K562 (cell line): ENCODE data around the gene TEX38. TPM values are rescaled to one million over a fixed set of nuclear protein-coding genes. Genes with fewer than 3 reads are reported as not detected.
A peak's percentile ranks its signal among the peaks of the same experiment; 100 is the strongest.

Experiments used
- BRD9 ChIP-seq: fragments of 450-650 bp; IDR thresholded peaks from 2 replicates; pipeline ENCODE4 v1.6.1; 2018; ENCODE audit warnings: low read depth; ENCODE audit not compliant: partially characterized antibody
- C11orf30 ChIP-seq: fragments of 450-650 bp; IDR thresholded peaks from 2 replicates; pipeline ENCODE4 v1.6.1; 2016; ENCODE audit warnings: low read depth, mild to moderate bottlenecking
- CBX8 ChIP-seq: fragments of 200-600 bp; sonication (generic); IDR thresholded peaks from 2 replicates; pipeline ENCODE4 v1.6.1; 2012; ENCODE audit warnings: borderline replicate concordance, mixed run types, low read depth, mild to moderate bottlenecking, moderate library complexity, mixed read lengths, low read length, control low read depth, inconsistent platforms; ENCODE audit not compliant: poor library complexity, severe bottlenecking; ENCODE audit errors: extremely low read depth
- FOXA3 ChIP-seq, 2 experiments: fragments of 450-650 bp in 1 of 2; sonication (generic) in 1 of 2; formaldehyde crosslinking; IDR thresholded peaks in 1 of 2; conservative IDR thresholded peaks in 1 of 2; 2 replicates each; pipeline versions ENCODE4 v1.4.0 to v1.8.0; 2020 to 2022; ENCODE audit warnings: mild to moderate bottlenecking in 2 of 2, missing genetic modification reagents in 1 of 2
- GATAD2B ChIP-seq: fragments of 450-650 bp; IDR thresholded peaks from 2 replicates; pipeline ENCODE4 v1.6.1; 2017; ENCODE audit warnings: mild to moderate bottlenecking, borderline replicate concordance
- GTF2E2 ChIP-seq: fragments of 200-800 bp; sonication (Bioruptor generic); IDR thresholded peaks from 2 replicates; pipeline ENCODE4 v1.6.1; 2016; ENCODE audit warnings: missing genetic modification characterization, missing compliant biosample characterization
- KLF13 ChIP-seq: fragments of 450-650 bp; IDR thresholded peaks from 2 replicates; pipeline ENCODE4 v1.6.1; 2016; ENCODE audit warnings: missing genetic modification characterization, low read depth, mild to moderate bottlenecking, missing compliant biosample characterization, moderate library complexity, borderline replicate concordance
- MAFF ChIP-seq: IDR thresholded peaks from 2 replicates; pipeline ENCODE4 v1.6.1; 2012; ENCODE audit warnings: low read length, improper control_type of control experiment
- NCOA1 ChIP-seq: fragments of 450-650 bp; IDR thresholded peaks from 2 replicates; pipeline ENCODE4 v1.6.1; 2016; ENCODE audit warnings: low read depth
- NELFE ChIP-seq: IDR thresholded peaks from 2 replicates; pipeline ENCODE4 v1.6.1; 2011; ENCODE audit warnings: mild to moderate bottlenecking; ENCODE audit not compliant: insufficient read depth, insufficient read length
- POLR2AphosphoS5 ChIP-seq: IDR thresholded peaks from 2 replicates; pipeline ENCODE4 v1.6.1; 2011; ENCODE audit warnings: mild to moderate bottlenecking, low read depth, low read length, moderate library complexity; ENCODE audit not compliant: control insufficient read depth, insufficient read depth
- ZBTB17 ChIP-seq: fragments of 450-650 bp; formaldehyde crosslinking; IDR thresholded peaks from 2 replicates; pipeline ENCODE4 v1.4.0; 2020; ENCODE audit warnings: mild to moderate bottlenecking
- ZBTB40 ChIP-seq, 2 experiments: fragments of 450-650 bp in 1 of 2; sonication (generic) in 1 of 2; formaldehyde crosslinking in 1 of 2; IDR thresholded peaks; 2 replicates each; pipeline versions ENCODE4 v1.7.1 to v1.9.0; 2016 to 2022; ENCODE audit warnings: inconsistent platforms in 1 of 2, mild to moderate bottlenecking in 1 of 2, missing genetic modification reagents in 1 of 2
- ZBTB8A ChIP-seq: fragments of 450-650 bp; IDR thresholded peaks from 2 replicates; pipeline ENCODE4 v1.6.1; 2018; ENCODE audit warnings: mild to moderate bottlenecking, moderate library complexity; ENCODE audit not compliant: partially characterized antibody
- ZEB2 ChIP-seq: fragments of 450-650 bp; IDR thresholded peaks from 2 replicates; pipeline ENCODE4 v1.6.1; 2016
- ZNF165 ChIP-seq: fragments of 250-450 bp; sonication (Bioruptor Pico); IDR thresholded peaks from 2 replicates; pipeline ENCODE4 v1.4.0; 2020; ENCODE audit warnings: borderline replicate concordance
- ZNF79 ChIP-seq: fragments of 250-450 bp; sonication (Bioruptor Pico); IDR thresholded peaks from 2 replicates; pipeline ENCODE4 v1.4.0; 2020; ENCODE audit warnings: low read depth, mild to moderate bottlenecking, moderate library complexity
- polyA plus RNA-seq, 8 experiments: library from polyadenylated mRNA; depleted of rRNA in 4 of 8; stranded (reverse) in 5 of 8; unstranded in 3 of 8; fragments of >200 nt; fragmentation: Nextera tagmentation in 2 of 8; fragmentation: Illumina TruSeq in 1 of 8; extraction: Ambion mirVana in 2 of 8; extraction: Trizol in 1 of 8; gene quantifications; 2 replicates each; pipeline versions ENCODE4 v1.2.1 to v1.2.3, GENCODE V29; 2011 to 2014; ENCODE audit warnings: inconsistent platforms in 1 of 8, missing spikeins in 1 of 8
- total RNA-seq, 7 experiments: library from RNA; depleted of rRNA in 6 of 7; stranded (reverse); fragments of >200 nt in 6 of 7; fragmentation: Illumina TruSeq in 2 of 7; extraction: Trizol in 2 of 7; gene quantifications; 2 replicates each; pipeline versions ENCODE4 v1.2.1 to v1.2.3, GENCODE V29; 2011 to 2021; ENCODE audit warnings: low replicate concordance in 1 of 7
- TF ChIP-seq, protein P1 (sequence below): fragments of 450-650 bp; IDR thresholded peaks from 2 replicates; pipeline ENCODE4 v1.6.1; 2018; ENCODE audit warnings: mild to moderate bottlenecking, low read depth; ENCODE audit not compliant: partially characterized antibody

Gene TEX38
- total and polyA plus RNA-seq, 9 of the 15 experiments (the other 6 are each of a cell fraction or from before 2014, with no cell fraction given): not detected

DNA sequence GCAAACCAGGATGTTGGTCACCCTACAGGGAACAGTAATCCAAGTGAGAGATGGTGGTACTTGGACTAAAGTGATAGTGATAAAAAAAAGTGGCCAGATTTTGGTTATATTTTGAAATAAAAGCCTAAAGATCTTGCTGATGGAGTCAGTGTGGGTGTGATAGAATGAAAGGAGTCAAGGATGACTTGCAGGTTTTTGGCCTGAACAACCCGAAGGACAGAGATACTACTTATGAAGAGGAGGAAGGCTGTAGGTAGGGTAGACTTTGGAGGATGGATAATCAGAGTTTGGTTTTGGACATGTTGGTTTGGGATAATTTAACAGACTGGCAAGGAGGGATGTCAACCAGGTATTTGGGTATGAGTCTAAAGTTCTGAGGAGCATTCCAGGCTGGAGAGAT is 1.5 kb upstream of the TEX38 start (continued):
- TF ChIP-seq ZBTB40 (IDR thresholded peaks at IDR 0.05) (no peak), ZBTB40 (CRISPR knock-in tag; IDR thresholded peaks at IDR 0.05) (no peak), C11orf30 (peak; percentile 94), GATAD2B (no peak), ZEB2 (no peak), CBX8 (no peak), ZBTB8A (no peak), BRD9 (no peak), POLR2AphosphoS5 (no peak), FOXA3 (CRISPR knock-in tag; conservative IDR thresholded peaks at IDR 0.05 in 1 of 2, IDR thresholded peaks at IDR 0.05 in 1 of 2) (no peak), NELFE (no peak), NCOA1 (no peak), GTF2E2 (tag) (no peak), MAFF (peak; percentile 70; the same call in 1 of the 2 replicates), KLF13 (tag) (no peak), ZBTB17 (CRISPR knock-in tag) (no peak), ZNF165 (CRISPR knock-in tag) (no peak), ZNF79 (CRISPR knock-in tag) (no peak)
- TF ChIP-seq, protein P1, sequence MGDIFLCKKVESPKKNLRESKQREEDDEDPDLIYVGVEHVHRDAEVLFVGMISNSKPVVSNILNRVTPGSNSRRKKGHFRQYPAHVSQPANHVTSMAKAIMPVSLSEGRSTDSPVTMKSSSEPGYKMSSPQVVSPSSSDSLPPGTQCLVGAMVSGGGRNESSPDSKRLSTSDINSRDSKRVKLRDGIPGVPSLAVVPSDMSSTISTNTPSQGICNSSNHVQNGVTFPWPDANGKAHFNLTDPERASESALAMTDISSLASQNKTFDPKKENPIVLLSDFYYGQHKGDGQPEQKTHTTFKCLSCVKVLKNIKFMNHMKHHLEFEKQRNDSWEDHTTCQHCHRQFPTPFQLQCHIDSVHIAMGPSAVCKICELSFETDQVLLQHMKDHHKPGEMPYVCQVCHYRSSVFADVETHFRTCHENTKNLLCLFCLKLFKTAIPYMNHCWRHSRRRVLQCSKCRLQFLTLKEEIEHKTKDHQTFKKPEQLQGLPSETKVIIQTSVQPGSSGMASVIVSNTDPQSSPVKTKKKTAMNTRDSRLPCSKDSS: no peak
